ENCODE results near the gene RPSA. TPM values are rescaled to one million over a fixed set of nuclear protein-coding genes. Genes with fewer than 3 reads are reported as not detected.
A peak's percentile ranks its signal among the peaks of the same experiment; 100 is the strongest.

RPSA gene
- total and polyA plus RNA-seq, 9 of the 15 experiments (the other 6 are each of a cell fraction or from before 2014, with no cell fraction given), result 2,290 to 4,272 (median 2,730) TPM

- TF ChIP-seq XRCC5 (IDR thresholded peaks at IDR 0.05; ENCODE audit: low read depth, low read length), result no peak; the same call in 1 of the 2 replicates
- TF ChIP-seq CCAR2 (IDR thresholded peaks at IDR 0.05; ENCODE audit: low read depth, low read length), result no peak
- TF ChIP-seq CREBBP (IDR thresholded peaks at IDR 0.05; ENCODE audit: low read depth, low read length), result no peak
- TF ChIP-seq E2F1 (CRISPR knock-in tag; IDR thresholded peaks at IDR 0.05), result peak; percentile 91
- no peak for TF ChIP-seq NFE2L1 (tag; IDR thresholded peaks at IDR 0.05; ENCODE audit: borderline replicate concordance, low read depth)
- TF ChIP-seq EP400 (IDR thresholded peaks at IDR 0.05), result peak; percentile 100
- TF ChIP-seq ZNF133 (CRISPR knock-in tag; IDR thresholded peaks at IDR 0.05), result no peak
- TF ChIP-seq NONO (IDR thresholded peaks at IDR 0.05; ENCODE audit: low read depth in 2 of 2, low read length in 1 of 2), result peak in 1 of 2 experiments; percentile 87; a peak in 3 of 4 replicates
- no peak for TF ChIP-seq MAFG (tag; conservative IDR thresholded peaks at IDR 0.05)
- TF ChIP-seq ZKSCAN8 (CRISPR knock-in tag; IDR thresholded peaks at IDR 0.05), result no peak
- peak; percentile 95; the same call in 1 of the 2 replicates for TF ChIP-seq AFF4 (CRISPR knock-in tag; IDR thresholded peaks at IDR 0.05)
- no peak for TF ChIP-seq SIX5 (IDR thresholded peaks at IDR 0.05; ENCODE audit: borderline replicate concordance in 1 of 2, insufficient read depth in 1 of 2, low read depth in 1 of 2, low read length in 2 of 2)
- peak; percentile 87 for TF ChIP-seq GTF2A2 (tag; IDR thresholded peaks at IDR 0.05)
- TF ChIP-seq DEAF1 (CRISPR knock-in tag; IDR thresholded peaks at IDR 0.05), result peak; percentile 68
- TF ChIP-seq PCBP2 (IDR thresholded peaks at IDR 0.05; ENCODE audit: low read depth, low read length, poor library complexity, severe bottlenecking), result no peak
- no peak for TF ChIP-seq TFAM (CRISPR knock-in tag; conservative IDR thresholded peaks at IDR 0.05)
- TF ChIP-seq ZNF583 (CRISPR knock-in tag; IDR thresholded peaks at IDR 0.05), result peak; percentile 78; the same call in 1 of the 2 replicates
- peak; percentile 99 for TF ChIP-seq POLR2B (IDR thresholded peaks at IDR 0.05; ENCODE audit: low read depth, partially characterized antibody)
- 0 out of 2 replicates have a peak, but pooled peaks have one; percentile 10 for TF ChIP-seq HEY1 (CRISPR knock-in tag; IDR thresholded peaks at IDR 0.05; ENCODE audit: borderline replicate concordance)
- TF ChIP-seq FOXA1 (IDR thresholded peaks at IDR 0.05; ENCODE audit: borderline replicate concordance), result no peak
These were observed at the start of gene RPSA (continued) for GRCh38 chr3:39406368-39407258.
